ENCODE data around the gene C2CD4A.

- TF ChIP-seq, protein P1, sequence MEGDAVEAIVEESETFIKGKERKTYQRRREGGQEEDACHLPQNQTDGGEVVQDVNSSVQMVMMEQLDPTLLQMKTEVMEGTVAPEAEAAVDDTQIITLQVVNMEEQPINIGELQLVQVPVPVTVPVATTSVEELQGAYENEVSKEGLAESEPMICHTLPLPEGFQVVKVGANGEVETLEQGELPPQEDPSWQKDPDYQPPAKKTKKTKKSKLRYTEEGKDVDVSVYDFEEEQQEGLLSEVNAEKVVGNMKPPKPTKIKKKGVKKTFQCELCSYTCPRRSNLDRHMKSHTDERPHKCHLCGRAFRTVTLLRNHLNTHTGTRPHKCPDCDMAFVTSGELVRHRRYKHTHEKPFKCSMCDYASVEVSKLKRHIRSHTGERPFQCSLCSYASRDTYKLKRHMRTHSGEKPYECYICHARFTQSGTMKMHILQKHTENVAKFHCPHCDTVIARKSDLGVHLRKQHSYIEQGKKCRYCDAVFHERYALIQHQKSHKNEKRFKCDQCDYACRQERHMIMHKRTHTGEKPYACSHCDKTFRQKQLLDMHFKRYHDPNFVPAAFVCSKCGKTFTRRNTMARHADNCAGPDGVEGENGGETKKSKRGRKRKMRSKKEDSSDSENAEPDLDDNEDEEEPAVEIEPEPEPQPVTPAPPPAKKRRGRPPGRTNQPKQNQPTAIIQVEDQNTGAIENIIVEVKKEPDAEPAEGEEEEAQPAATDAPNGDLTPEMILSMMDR (IDR thresholded peaks at IDR 0.05; ENCODE audit: low read depth, low read length, missing input control): no peak
- TF ChIP-seq JUND (IDR thresholded peaks at IDR 0.05) (no peak), ZBTB33 (IDR thresholded peaks at IDR 0.05) (no peak), RXRA (IDR thresholded peaks at IDR 0.05) (peak; percentile 40 to 58), SP1 (IDR thresholded peaks at IDR 0.05) (no peak), RAD21 (IDR thresholded peaks at IDR 0.05) (no peak), HNF4G (IDR thresholded peaks at IDR 0.05) (no peak), GABPA (IDR thresholded peaks at IDR 0.05 in 1 of 2, conservative IDR thresholded peaks at IDR 0.05 in 1 of 2) (no peak), ATF3 (IDR thresholded peaks at IDR 0.05) (no peak), EGR1 (IDR thresholded peaks at IDR 0.05; ENCODE audit: low read depth in 2 of 2) (no peak), TAF1 (conservative IDR thresholded peaks at IDR 0.05) (no peak), REST (IDR thresholded peaks at IDR 0.05) (no peak), HNF4A (conservative IDR thresholded peaks at IDR 0.05) (no peak)
- TF ChIP-seq, protein P2, sequence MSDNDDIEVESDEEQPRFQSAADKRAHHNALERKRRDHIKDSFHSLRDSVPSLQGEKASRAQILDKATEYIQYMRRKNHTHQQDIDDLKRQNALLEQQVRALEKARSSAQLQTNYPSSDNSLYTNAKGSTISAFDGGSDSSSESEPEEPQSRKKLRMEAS (IDR thresholded peaks at IDR 0.05): no peak
These were observed 13.2 kb upstream of the C2CD4A start for GRCh38 chr15:62053439-62054085.
